NT2/D1 (cell line): Measurements from ENCODE around the gene CRELD2.

ENCODE experiments used
- SUZ12 ChIP-seq: IDR thresholded peaks from 2 replicates; pipeline ENCODE4 v1.6.1; 2011; ENCODE audit not compliant: insufficient read length, insufficient read depth; ENCODE audit errors: extremely low read depth
- YY1 ChIP-seq: IDR thresholded peaks from 2 replicates; pipeline ENCODE4 v1.6.1; 2011; ENCODE audit not compliant: insufficient read length, insufficient read depth
- ZNF274 ChIP-seq: IDR thresholded peaks from 2 replicates; pipeline ENCODE4 v1.6.1; 2011; ENCODE audit warnings: mild to moderate bottlenecking, low read depth, low read length

- TF ChIP-seq YY1 (no peak), ZNF274 (no peak), SUZ12 (no peak)
Observed at GRCh38 chr22:49896201-49896600, 22.2 kb upstream of the CRELD2 start.
